ENCODE data around the gene MARCKS.

- TF ChIP-seq CTCF (IDR thresholded peaks at IDR 0.05) (no peak), ZFX (IDR thresholded peaks at IDR 0.05; ENCODE audit: borderline replicate concordance) (no peak)
Measured at GRCh38 chr6:113853252-113853651, 3.9 kb upstream of the MARCKS start.
